Muscle of back (tissue), 11 donors: ENCODE measurements around the gene ITPK1. TPM values are rescaled to one million over a fixed set of nuclear protein-coding genes. Genes with fewer than 3 reads are reported as not detected.
A peak's percentile ranks its signal among the peaks of the same experiment; 100 is the strongest.

Source experiments
- DNase-seq, 3 donors: peaks; one replicate each; pipeline versions ENCODE4 v3.0.0 to v3.0.0-alpha.2; 2013
- polyA plus RNA-seq, 10 donors: library from polyadenylated mRNA; unstranded; fragments of 120-200 nt; gene quantifications; one replicate each; pipeline ENCODE4 v1.2.1, GENCODE V29; 2013; ENCODE audit not compliant: insufficient read length in 10 of 10

ITPK1 gene
- polyA plus RNA-seq, 10 donors: 10.0 to 21.2 (median 14.4) TPM

DNA sequence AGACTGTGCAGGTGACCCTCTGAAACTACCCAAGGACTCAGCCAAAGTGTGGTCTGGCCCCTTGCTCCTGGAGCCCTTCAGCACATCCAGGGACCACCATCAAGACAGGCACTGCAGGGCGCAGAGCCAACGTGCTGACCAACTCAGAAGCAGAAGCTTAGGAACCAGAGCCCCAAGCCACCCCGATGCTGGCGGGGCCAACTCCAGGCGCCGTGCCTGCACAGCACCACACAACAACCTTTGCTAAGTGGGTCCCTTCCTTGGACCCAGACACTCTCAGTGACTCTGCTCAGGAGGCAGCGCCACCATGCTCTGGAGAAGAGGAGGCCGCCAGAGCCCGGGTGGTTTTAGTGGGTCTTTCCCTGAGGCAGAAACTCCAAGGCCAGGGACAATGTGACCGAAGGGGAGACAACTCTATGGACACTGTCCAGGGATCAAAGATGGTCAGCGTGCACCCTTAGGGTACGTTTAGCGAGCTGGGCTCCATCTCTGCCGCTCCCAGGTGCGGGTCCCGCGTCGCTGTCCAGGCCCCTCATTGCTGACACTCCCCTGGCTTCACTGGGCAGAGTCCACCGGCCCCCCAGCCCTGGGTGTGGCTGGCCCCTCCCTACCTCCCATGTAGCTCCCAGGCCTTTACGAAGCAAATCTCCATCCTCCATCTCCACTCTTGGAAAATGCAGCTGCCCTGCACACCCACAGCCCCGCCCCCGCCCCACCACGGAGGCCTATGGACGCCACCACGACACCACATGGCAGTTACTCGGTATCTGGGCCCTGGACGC, 176.6 kb downstream of the ITPK1 start:
- no peak for DNase-seq

GRCh38 chr14:92938235-92938875, 177.4 kb downstream of the ITPK1 start:
- DNase-seq: peak in 1 of 3 donors; percentile 27

DNA sequence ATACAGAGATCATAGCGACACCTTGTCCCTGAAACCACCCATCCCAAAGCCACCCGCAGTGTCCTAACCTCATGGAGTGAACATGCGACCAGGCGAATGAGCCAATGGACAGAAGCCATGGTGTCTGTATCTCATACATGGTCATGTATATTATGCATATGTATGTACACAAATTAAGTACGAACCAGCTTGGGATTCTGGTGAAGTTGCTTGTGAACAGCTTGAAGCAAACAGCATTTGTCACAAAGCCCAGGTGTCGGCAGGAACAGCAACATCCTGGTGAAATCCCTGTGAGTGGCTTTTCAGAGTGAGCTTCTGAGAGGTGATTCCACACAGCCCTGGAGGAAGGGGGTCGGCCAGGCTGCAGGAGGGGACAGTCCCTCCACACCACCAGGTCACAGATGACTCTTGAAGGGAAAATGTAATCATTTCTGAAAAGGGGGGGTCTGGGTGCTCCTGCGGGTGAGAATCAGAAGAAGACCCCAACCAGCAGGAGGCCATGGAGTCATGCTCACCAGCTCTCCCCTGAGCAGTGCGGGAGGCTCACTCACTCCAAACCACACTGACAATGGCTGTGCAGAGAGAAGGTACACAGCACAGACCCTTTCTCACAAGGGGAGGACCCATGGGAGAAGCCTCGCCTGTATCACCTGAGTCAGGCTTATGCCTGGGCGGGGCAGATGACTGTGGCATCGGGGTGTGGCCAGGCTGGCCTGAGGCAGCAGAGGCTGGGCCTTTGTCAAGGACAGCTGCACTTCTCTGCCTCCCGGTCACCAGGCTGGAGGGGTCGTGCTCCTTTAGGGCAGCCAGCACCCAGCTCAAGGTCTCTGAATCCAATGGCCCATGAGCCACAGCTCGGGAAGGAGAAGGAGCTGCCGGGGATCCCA, 178.4 kb downstream of the ITPK1 start:
- no peak for DNase-seq

- DNase-seq: no peak
Measured at GRCh38 chr14:92936085-92936484, 179.6 kb downstream of the ITPK1 start.

- no peak for DNase-seq
Measured at GRCh38 chr14:92935446-92935845, 180.3 kb downstream of the ITPK1 start.

DNA sequence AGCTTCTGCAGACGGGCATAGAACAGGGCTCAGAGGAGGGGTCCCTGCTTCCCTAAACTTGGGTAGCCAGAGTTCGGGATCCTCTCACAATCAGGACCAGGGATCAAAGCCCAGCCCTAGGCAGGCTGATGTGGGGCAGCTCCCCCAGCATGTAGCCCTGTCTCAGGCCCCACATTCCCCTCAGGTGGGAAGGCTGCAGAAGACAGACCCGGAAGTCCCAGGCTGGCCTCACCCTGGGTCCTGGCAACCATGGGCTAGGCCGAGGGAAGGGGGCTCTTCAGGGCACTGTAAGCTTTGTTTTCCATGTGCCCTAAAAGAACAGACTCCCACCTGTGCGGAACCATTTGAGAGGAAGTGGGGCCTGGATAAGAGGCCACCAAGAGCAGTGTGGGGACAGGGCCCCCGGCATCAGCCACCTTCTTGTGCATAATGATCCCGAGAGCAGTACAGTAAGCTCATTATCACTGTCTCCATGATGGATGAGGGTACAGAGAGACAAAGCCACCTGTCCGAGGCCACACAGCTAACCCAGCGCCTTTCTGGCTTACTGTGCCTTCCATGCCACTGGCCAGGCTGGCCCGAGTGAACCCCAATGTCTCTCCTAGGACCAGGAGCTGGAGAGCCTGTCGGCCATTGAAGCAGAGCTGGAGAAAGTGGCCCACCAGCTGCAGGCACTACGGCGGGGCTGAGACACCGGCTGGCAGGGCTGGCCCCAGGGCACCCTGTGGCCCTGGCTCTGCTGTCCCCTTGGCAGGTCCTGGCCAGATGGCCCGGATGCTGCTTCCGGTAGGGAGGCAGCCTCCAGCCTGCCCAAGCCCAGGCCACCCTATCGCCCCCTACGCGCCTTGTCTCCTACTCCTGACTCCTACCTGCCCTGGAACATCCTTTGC, 181.3 kb downstream of the ITPK1 start:
- DNase-seq: no peak

DNA sequence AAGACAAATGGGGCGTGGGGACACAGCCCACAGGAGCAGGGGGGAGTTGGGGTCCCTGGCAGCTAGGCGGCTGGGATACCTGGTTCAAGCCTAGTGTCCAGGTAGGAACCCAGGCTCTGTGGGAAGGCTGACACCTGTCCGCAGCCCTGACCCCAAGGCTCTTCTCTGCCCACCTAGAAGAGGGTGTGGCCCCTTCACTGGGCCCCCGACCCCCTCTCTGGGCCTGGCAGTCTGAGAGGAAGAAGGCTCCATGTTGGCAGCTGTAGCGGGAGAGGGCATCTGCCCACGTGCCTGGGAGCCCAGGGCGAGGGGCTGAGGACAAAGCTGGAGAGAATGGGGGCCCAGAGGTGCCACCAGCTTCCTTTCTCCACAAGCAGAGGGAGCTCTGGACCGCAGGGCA, 182.2 kb downstream of the ITPK1 start:
- DNase-seq: no peak

- DNase-seq: no peak
Measured at GRCh38 chr14:92932448-92933395, 183.0 kb downstream of the ITPK1 start.

DNA sequence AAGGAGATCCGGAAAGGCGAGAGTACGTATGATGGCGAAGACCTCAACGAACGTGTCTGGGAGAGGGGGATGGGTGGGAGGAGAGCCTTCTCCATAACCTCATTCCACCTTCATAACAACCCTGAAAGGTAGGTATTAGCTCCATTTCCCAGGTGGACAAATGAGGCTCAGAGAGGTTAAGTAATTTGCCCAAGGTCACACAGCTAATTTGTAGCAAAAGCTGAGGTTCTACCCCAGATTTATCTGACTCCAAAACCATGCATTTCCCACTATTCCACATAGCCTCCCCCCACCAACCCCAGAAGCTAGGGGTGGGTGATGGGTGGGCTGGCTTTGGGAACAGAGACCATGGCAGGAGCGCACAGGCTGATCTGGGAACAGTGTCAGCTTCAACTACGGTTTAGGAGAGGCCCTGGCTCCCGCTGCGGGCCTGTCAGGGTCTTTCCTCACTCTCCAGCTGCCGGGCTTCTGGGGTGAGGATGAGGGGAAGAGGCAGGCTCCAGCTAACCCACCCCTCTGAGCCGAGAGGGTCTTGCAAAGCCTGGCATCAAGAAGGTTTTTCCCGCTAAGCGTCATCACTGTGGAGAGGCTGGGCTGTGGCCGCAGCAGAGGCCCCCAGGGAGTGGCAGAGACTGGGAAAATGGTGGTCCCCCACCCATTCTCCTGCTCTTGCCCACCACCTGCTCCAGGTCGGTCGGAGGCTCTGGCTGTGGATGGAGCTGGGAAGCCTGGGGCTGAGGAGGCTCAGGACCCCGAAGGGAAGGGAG, 183.9 kb downstream of the ITPK1 start:
- DNase-seq: no peak

GRCh38 chr14:92930737-92931602, 184.8 kb downstream of the ITPK1 start:
- DNase-seq: no peak

DNA sequence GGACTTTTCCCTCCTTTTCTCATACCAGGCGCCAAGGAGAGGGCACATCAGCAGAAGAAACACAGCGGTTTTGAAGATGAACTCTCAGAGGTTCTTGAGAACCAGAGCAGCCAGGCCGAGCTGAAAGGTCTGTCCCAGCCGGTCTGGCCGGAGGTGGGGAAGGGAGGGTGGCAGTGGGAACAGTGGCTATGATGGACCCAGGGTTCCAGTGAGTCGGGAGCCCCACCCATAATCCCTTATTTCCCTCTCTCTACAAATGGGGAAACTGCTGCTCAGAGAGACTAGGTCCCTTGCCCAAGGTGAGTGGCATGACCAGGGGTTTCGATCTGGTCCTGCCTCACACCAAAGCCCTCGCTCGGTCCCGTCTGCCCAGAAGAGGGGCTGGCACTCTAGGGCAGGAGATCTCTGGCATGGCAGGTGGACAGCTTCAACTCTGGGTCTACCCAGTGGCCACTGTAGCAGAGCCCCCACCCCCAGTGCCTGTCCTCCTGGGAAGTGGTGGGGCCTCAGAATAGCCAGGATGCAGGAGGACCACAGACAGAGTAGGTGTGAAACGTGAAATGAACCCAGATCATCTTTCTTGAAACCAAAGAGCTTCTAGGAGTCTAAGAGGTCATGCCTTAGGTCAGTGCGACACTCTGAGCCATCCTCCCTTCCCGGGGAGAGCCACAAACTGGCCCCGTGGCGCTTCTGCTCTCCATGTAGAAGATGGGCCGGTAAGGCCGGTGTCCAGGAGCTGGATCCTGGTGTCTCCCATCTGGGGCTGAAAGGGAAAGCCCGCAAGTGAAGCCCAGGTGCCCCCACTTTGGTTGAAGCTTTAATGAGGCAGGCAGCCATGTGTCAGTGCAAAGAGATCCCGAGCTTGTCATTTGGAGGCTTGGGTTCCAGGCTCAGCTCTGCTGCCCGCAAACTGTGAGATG, 185.8 kb downstream of the ITPK1 start:
- no peak for DNase-seq

DNA sequence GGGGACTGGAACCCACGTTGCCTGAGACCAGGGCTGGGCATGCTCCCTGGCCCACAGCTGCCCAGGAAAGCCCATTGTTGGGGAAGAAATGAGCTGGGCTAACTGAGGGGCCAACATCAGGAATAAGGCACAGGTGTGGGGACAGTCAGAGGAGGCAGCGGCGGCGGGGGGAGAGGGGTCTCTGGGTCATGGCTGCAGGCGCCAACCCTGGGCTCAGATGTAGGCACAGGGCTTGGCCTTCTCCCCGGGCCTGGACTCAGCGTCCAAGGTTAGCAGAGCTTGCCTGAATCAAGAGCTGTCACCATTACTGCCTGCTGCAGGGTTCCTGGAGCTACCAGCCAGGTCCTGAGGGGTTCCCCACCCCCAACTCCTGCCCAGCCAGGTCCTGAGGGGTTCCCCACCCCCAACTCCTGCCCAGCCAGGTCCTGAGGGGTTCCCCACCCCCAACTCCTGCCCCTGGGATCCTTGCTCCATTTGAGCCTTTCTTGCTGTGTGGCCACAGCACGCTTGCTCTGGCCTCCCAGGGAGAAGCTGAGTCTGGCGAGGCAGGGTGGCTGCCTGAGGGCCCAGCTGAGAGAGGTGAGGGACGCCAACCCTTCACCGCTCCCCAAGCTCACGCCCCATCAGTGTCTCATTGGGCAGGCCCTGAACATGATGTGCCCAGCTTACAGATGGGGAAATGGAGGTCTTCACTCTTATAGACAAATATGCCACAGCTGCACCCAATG, 186.6 kb downstream of the ITPK1 start:
- DNase-seq: no peak

GRCh38 chr14:92928258-92928629, 187.5 kb downstream of the ITPK1 start:
- DNase-seq: no peak

DNA sequence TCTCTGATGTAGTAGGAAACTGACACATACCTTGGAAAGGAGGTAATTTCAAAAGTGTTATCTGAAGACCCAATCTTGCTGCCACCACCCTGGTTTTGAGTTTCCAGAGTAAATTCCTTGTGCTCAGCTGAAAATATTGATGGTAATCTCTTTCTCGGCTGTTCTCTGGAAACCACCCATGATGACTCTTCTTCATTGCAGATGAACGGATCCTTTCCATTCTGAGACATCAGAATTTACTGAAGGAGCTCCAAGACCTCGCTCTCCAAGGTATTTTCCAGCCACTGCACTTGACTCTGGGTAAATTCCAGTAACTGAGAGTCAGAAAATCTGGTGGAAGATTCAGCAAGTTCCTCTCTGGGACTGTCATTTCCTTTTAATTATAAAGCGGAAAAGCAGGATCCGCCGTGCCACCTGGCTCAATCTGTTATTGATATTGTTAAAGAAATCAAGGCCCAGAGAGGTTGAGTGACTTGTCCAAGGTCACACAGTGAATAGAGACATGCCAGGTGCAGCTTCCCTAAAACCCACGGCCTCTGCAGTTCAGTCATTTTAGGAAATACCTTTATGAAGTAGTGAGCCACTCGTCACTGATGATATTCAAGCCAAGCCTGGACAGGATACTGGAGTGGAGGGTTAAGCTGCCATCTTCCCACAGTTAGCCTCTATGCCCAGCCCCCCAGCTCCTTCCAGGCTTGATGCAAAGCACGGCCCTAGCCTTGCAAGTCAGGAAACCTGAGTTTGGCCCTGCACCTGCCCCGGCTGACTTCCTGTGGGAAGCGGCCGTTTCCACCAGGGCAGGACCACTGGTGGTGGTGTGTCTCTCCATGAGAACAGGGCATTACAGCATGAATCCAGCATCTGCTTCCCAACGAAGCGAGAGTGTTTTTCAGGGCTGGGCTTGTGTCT, 188.1 kb downstream of the ITPK1 start:
- DNase-seq: no peak

DNA sequence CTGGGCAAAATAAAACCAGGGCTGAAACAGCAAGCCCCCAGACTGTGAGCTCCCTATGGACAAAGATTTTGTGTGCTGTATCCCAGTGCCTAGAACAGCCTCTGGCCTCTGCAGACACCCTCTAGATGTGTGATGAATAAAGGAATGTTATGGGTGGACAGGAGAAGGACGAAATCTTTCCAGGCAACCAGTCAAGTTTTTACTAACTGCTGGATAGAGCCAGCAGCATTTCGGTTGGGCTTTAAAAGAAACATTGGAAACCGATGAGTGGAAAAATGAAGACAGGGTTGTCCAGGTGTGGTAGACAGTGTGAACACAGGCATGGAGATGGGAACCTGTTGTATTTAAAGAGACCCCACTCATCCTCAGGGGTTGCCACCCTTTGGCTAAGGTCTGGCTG, 188.8 kb downstream of the ITPK1 start:
- DNase-seq: peak in 1 of 3 donors; percentile 40
